CD8-positive, alpha-beta memory T cell (primary cell): ENCODE measurements around the gene TDRD9. TPM values are rescaled to one million over a fixed set of nuclear protein-coding genes. Genes with fewer than 3 reads are reported as not detected.

ENCODE experiments used
- CTCF ChIA-PET: fragments of 350-600 bp; sonication (Branson Sonifier 250); formaldehyde crosslinking; loops from one replicate; lab custom pipeline; 2021; ENCODE audit warnings: antibody characterized with exemption; lab: Charles Lee
- POLR2A ChIA-PET: fragments of 350-600 bp; sonication (Branson Sonifier 250); formaldehyde crosslinking; loops from one replicate; lab custom pipeline; 2021; ENCODE audit warnings: antibody characterized with exemption; lab: Charles Lee
- DNase-seq, 5 donors: peaks; one replicate each; pipeline versions ENCODE4 v3.0.0 to v3.0.0-alpha.2; 2020 to 2022; ENCODE audit warnings: mixed read lengths in 1 of 5
- H3K27ac ChIP-seq: one replicate; pipeline ENCODE4 v1.7.0; 2013; ENCODE audit warnings: low read depth, mild to moderate bottlenecking, low read length, moderate library complexity
- H3K27me3 ChIP-seq: 2 replicates; pipeline ENCODE4 v1.7.0; 2013; ENCODE audit warnings: low read length, mild to moderate bottlenecking; ENCODE audit not compliant: insufficient read depth, poor library complexity, severe bottlenecking
- H3K36me3 ChIP-seq: 2 replicates; pipeline ENCODE4 v1.7.0; 2013; ENCODE audit warnings: mild to moderate bottlenecking, low read length, moderate library complexity; ENCODE audit not compliant: insufficient read depth
- H3K4me1 ChIP-seq: 2 replicates; pipeline ENCODE4 v1.7.0; 2013; ENCODE audit warnings: mild to moderate bottlenecking, low read length, moderate library complexity; ENCODE audit not compliant: insufficient read depth
- H3K4me3 ChIP-seq: 2 replicates; pipeline ENCODE4 v1.7.0; 2013; ENCODE audit warnings: mild to moderate bottlenecking, low read length
- H3K9me3 ChIP-seq: 2 replicates; pipeline ENCODE4 v1.7.0; 2013; ENCODE audit warnings: mild to moderate bottlenecking, low read length
- H3K27ac Mint-ChIP-seq, 8 donors: one replicate each; pipeline ENCODE4 v1.8.0; 2020 to 2021; ENCODE audit warnings: mixed read lengths in 8 of 8, mild to moderate bottlenecking in 6 of 8, inconsistent platforms in 3 of 8, moderate library complexity in 3 of 8
- H3K27me3 Mint-ChIP-seq, 2 donors: one replicate each; pipeline ENCODE4 v1.8.0; 2020 to 2021; ENCODE audit warnings: mixed read lengths in 2 of 2, mild to moderate bottlenecking in 1 of 2, moderate library complexity in 1 of 2
- H3K36me3 Mint-ChIP-seq, 3 donors: one replicate each; pipeline ENCODE4 v1.8.0; 2020 to 2021; ENCODE audit warnings: mixed read lengths in 3 of 3, inconsistent platforms in 1 of 3, mild to moderate bottlenecking in 1 of 3
- H3K4me1 Mint-ChIP-seq, 3 donors: one replicate each; pipeline ENCODE4 v1.8.0; 2020 to 2021; ENCODE audit warnings: mixed read lengths in 3 of 3, inconsistent platforms in 1 of 3, mild to moderate bottlenecking in 1 of 3
- H3K4me3 Mint-ChIP-seq, 7 donors: one replicate each; pipeline ENCODE4 v1.8.0; 2020 to 2021; ENCODE audit warnings: mixed read lengths in 7 of 7, mild to moderate bottlenecking in 6 of 7, moderate library complexity in 4 of 7, inconsistent platforms in 2 of 7
- H3K9me3 Mint-ChIP-seq, 5 donors: one replicate each; pipeline ENCODE4 v1.8.0; 2020 to 2022; ENCODE audit warnings: mixed read lengths in 5 of 5, mild to moderate bottlenecking in 3 of 5, moderate library complexity in 2 of 5, inconsistent platforms in 1 of 5
- polyA plus RNA-seq: library from polyadenylated mRNA; unstranded; fragments of 300-500 nt; fragmentation: Illumina TruSeq; gene quantifications from one replicate; pipeline ENCODE4 v1.2.3, GENCODE V29; 2021
- total RNA-seq, 2 experiments: library from RNA; stranded (reverse); gene quantifications; one replicate each; pipeline ENCODE4 v1.2.3, GENCODE V29; 2021

Gene TDRD9
- total and polyA plus RNA-seq, 3 experiments from 2014 or later: 0.44 to 1.3 (median 0.46) TPM

DNA sequence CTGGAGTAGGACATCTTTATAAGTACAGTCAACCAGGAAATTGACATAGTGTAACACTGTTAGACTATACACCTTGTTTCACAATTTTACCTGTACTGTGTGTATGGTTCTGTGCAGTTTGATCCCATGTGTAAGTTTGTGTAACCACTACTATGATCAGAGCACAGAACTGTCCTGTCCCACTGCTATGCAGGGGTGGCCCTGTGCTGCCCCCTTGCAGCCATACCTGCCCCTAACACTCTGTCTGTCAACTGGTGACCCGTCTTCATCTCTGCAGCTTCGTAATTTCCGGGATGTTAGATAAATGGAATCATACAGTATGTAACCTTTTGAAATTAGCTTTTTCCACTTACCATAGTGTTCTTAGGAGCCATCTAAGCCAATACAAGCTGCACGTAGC is 72.7 kb downstream of the TDRD9 start:
- Mint-ChIP-seq H3K36me3 (no peaks in the 10 kb centered on the region), H3K9me3 (no peaks in the 10 kb centered on the region), H3K4me3 (no peak overlapping the region), H3K4me1 (no peaks in the 10 kb centered on the region), H3K27ac (no peak overlapping the region), H3K27me3 (peaks cover 2 to 8% of the 10 kb centered on the region in 2 donors)
- ChIA-PET CTCF (no interaction called here), POLR2A (no interaction called here)
- Histone ChIP-seq H3K4me1 (no peaks in the 10 kb centered on the region), H3K36me3 (no peaks in the 10 kb centered on the region), H3K27ac (no peak overlapping the region), H3K9me3 (no peaks in the 10 kb centered on the region), H3K4me3 (no peak overlapping the region), H3K27me3 (no peaks in the 10 kb centered on the region)
- DNase-seq: peak in 1 of 5 donors; percentile 7

DNA sequence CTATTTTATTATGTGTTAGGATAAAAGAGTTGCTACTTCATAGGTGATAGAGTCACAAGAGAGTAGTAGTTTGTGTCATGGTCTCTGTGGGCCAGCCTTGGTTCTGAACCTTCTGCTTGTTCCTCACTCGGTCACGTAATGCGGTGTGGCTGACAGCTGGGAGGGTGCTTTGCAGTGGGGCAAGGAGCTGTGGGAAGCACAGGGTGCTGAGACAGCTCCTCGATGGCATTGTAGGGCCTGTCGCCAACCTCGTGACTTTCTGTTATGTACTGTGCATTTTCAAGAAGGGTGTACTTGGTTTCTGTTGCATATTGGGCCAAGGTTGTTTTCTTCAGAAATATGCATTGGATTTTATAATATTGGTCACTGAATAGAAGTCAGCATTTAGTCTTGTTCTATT is 75.4 kb downstream of the TDRD9 start:
- CTCF ChIA-PET: no interaction called here
- POLR2A ChIA-PET: no interaction called here
- Histone ChIP-seq H3K36me3 (no peaks in the 10 kb centered on the region), H3K4me1 (no peaks in the 10 kb centered on the region), H3K4me3 (no peak overlapping the region), H3K27me3 (no peaks in the 10 kb centered on the region), H3K27ac (no peak overlapping the region), H3K9me3 (no peaks in the 10 kb centered on the region)
- DNase-seq: no peak
- Mint-ChIP-seq H3K36me3 (no peaks in the 10 kb centered on the region), H3K27me3 (peaks cover 4 to 10% of the 10 kb centered on the region in 2 donors), H3K9me3 (no peaks in the 10 kb centered on the region), H3K27ac (no peak overlapping the region), H3K4me3 (no peak overlapping the region), H3K4me1 (no peaks in the 10 kb centered on the region)

DNA sequence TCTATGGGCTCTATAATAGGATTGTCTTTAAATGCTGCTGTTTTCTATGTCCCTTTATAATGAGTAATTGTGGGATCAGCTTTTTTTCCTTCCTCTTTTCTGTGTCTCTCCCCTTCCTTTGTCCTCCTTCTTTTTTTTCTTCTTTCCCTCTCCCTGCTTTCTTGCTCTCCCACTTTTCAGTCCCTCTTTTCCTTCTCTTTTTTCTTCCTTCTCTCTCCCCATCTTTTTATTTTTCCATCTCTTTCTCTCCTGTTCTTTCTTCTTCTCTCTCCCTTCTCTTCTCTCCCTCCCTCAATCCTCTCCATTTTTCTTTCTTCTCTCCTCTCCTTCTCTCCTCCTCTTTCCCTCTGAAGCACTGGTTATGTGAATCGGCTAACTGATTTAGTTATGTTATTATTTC is 76.6 kb downstream of the TDRD9 start:
- no peaks in the 10 kb centered on the region for H3K4me1 Mint-ChIP-seq
- no peaks in the 10 kb centered on the region for H3K36me3 ChIP-seq
- no peaks in the 10 kb centered on the region for H3K4me1 ChIP-seq
- POLR2A ChIA-PET: no interaction called here
- no peak overlapping the region for H3K4me3 ChIP-seq
- no peaks in the 10 kb centered on the region for H3K9me3 ChIP-seq
- peaks cover 5 to 8% of the 10 kb centered on the region in 2 donors for H3K27me3 Mint-ChIP-seq
- H3K27me3 ChIP-seq: no peaks in the 10 kb centered on the region
- no peak overlapping the region for H3K27ac Mint-ChIP-seq
- H3K27ac ChIP-seq: no peak overlapping the region
- DNase-seq: no peak
- no peak overlapping the region for H3K4me3 Mint-ChIP-seq
- H3K9me3 Mint-ChIP-seq: no peaks in the 10 kb centered on the region
- H3K36me3 Mint-ChIP-seq: no peaks in the 10 kb centered on the region
- CTCF ChIA-PET: no interaction called here

DNA sequence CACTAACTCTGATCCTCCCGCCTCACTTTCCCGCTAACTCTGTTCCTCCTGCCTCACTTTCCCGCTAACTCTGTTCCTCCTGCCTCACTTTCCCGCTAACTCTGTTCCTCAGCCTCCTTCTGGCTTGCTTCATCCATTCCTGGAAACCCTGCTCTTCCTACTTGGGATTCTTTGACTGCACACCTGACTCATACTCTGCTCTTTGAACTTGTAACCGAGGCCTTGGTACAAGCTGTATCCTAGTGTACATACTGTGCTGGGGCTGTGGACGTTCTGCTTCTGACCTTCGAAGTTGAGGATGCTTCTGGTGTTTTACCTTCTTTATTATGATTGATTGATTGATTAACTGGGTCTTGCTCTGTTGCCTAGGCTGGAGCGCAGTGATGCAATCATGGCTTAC is 77.2 kb downstream of the TDRD9 start:
- Mint-ChIP-seq H3K9me3 (no peaks in the 10 kb centered on the region), H3K36me3 (no peaks in the 10 kb centered on the region), H3K27me3 (peaks cover 5 to 8% of the 10 kb centered on the region in 2 donors), H3K27ac (no peak overlapping the region), H3K4me3 (no peak overlapping the region), H3K4me1 (no peaks in the 10 kb centered on the region)
- Histone ChIP-seq H3K36me3 (no peaks in the 10 kb centered on the region), H3K27me3 (no peaks in the 10 kb centered on the region), H3K4me1 (no peaks in the 10 kb centered on the region), H3K4me3 (no peak overlapping the region), H3K27ac (no peak overlapping the region), H3K9me3 (no peaks in the 10 kb centered on the region)
- DNase-seq: no peak
- CTCF ChIA-PET: no interaction called here
- POLR2A ChIA-PET: no interaction called here

DNA sequence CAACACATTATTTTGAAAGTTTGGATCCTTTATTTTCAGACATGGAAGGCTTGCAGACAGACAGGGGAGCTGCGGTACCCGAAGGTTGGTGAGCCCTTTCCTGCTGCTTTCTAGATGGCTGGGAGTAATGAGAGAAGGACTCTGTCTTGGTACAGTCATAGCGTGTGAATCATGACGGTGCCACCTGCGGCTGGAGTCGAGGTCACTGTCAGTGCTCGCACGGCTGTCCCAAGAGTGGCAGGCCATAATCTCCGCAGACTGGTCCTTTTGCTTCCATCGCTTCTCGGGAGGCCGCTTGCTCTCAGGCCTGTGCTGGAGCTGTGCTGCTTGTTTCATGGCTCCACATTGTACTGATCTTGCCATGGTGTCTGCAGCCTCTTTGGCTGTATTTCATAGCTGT is 78.9 kb downstream of the TDRD9 start:
- H3K27ac Mint-ChIP-seq: no peak overlapping the region
- no peaks in the 10 kb centered on the region for H3K4me1 ChIP-seq
- CTCF ChIA-PET: interaction anchor here (1.4 kb wide), 1 partner anchor 10 kb away, joined by 3 read pairs; no protein-coding TSS in a partner anchor

DNA sequence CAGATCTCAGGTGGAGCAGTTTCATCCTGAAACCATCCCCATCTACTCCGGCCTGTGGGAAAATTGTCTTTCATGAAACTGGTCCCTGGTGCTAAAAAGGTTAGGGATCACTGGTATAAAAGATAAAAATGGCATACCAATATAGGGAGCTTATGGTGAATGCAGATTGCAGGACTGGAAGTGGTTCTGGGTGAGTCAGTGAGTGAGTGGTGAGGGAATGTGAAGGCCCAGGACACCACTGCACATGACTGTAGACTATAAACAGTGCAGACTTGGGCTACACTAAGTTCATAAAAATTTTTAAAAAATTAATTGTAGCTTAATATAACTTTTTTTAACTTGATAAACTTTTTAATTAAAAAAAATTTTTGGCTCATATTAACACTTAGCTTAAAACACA is 81.0 kb downstream of the TDRD9 start:
- no peak for DNase-seq
- no peak overlapping the region for H3K27ac ChIP-seq
- Mint-ChIP-seq H3K36me3 (no peaks in the 10 kb centered on the region), H3K4me3 (no peak overlapping the region), H3K27me3 (peaks cover 11 to 13% of the 10 kb centered on the region in 2 donors), H3K4me1 (no peaks in the 10 kb centered on the region), H3K27ac (no peak overlapping the region), H3K9me3 (no peaks in the 10 kb centered on the region)
- H3K9me3 ChIP-seq: no peaks in the 10 kb centered on the region
- POLR2A ChIA-PET: no interaction called here
- CTCF ChIA-PET: no interaction called here
- no peaks in the 10 kb centered on the region for H3K27me3 ChIP-seq
- no peaks in the 10 kb centered on the region for H3K4me1 ChIP-seq
- no peaks in the 10 kb centered on the region for H3K36me3 ChIP-seq
- H3K4me3 ChIP-seq: no peak overlapping the region

More for the DNA sequence above, 78.9 kb downstream of the TDRD9 start:
- no peaks in the 10 kb centered on the region for H3K4me1 Mint-ChIP-seq
- H3K4me3 Mint-ChIP-seq: no peak overlapping the region
- no peaks in the 10 kb centered on the region for H3K36me3 Mint-ChIP-seq
- no peaks in the 10 kb centered on the region for H3K27me3 ChIP-seq
- no peaks in the 10 kb centered on the region for H3K9me3 ChIP-seq
- no peak overlapping the region for H3K27ac ChIP-seq
- no peaks in the 10 kb centered on the region for H3K9me3 Mint-ChIP-seq
- POLR2A ChIA-PET: no interaction called here
- no peak overlapping the region for H3K4me3 ChIP-seq
- peaks cover 5 to 8% of the 10 kb centered on the region in 2 donors for H3K27me3 Mint-ChIP-seq
- H3K36me3 ChIP-seq: no peaks in the 10 kb centered on the region
- no peak for DNase-seq

DNA sequence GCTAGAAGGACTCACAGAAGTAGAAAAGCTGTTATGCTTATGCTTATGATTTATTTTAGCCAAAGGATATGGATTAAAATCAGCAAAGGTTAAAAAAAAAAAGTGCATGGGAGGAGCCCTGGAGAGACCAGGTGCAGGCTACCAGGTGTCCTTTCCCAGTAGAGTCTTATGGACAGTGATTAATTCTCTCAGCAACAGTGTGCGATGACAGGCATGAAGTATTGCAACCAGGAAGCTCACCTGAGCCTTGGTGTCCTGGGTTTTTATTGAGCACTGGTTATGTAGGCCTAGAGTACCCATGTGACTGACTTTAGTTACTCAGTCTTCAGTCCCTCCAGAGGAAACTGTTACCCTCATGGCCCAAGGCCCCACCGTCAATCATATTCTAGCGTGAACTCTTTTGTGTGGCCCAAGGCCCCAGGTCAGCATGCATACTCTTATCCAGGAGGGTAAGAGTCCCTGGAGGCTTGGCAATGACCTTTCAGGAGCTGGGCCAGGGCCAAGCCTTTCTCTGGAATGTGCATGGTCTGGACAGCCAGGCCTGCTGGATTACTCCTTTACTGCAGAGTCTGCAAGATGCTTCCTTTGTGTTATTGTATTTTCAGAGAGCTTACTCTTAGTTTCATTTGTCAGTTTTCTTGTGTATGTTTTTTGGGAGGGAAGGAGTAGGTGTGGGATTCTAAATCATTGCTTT is 83.7 kb downstream of the TDRD9 start:
- Histone ChIP-seq H3K27ac (no peak overlapping the region), H3K9me3 (no peaks in the 10 kb centered on the region), H3K27me3 (no peaks in the 10 kb centered on the region), H3K36me3 (no peaks in the 10 kb centered on the region), H3K4me1 (no peaks in the 10 kb centered on the region), H3K4me3 (no peak overlapping the region)
- H3K4me1 Mint-ChIP-seq: no peaks in the 10 kb centered on the region
- H3K9me3 Mint-ChIP-seq: no peaks in the 10 kb centered on the region
- no peaks in the 10 kb centered on the region for H3K36me3 Mint-ChIP-seq
- no peak overlapping the region for H3K4me3 Mint-ChIP-seq
- DNase-seq: no peak
- ChIA-PET CTCF (no interaction called here), POLR2A (no interaction called here)
- no peak overlapping the region for H3K27ac Mint-ChIP-seq
- peaks cover 11 to 21% of the 10 kb centered on the region in 2 donors for H3K27me3 Mint-ChIP-seq

DNA sequence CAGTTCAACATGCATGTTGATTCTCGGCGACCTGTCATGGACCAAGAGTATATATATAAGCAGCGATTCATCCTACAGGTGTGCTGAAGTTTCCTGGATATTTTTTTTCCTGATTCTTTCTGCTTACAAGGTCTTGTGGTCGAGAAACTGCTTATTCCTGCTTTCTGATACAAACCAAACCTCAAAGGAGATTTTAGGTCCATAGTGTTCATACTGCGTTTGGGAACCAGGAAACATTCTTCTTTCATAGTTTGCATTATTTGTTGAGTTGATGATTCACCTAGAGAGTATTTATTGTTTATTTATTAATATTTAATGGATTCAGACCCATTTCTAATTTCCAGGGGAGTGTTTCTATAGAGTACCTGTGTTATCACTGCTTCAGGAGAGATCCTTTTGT is 86.5 kb downstream of the TDRD9 start:
- Histone ChIP-seq H3K27ac (no peak overlapping the region), H3K9me3 (no peaks in the 10 kb centered on the region), H3K36me3 (no peaks in the 10 kb centered on the region), H3K4me1 (no peaks in the 10 kb centered on the region), H3K4me3 (no peak overlapping the region), H3K27me3 (no peaks in the 10 kb centered on the region)
- H3K4me1 Mint-ChIP-seq: no peaks in the 10 kb centered on the region
- H3K27ac Mint-ChIP-seq: no peak overlapping the region
- DNase-seq: no peak
- no peaks in the 10 kb centered on the region for H3K9me3 Mint-ChIP-seq
- ChIA-PET CTCF (no interaction called here), POLR2A (no interaction called here)
- H3K27me3 Mint-ChIP-seq: peaks cover 13 to 32% of the 10 kb centered on the region in 2 donors
- H3K4me3 Mint-ChIP-seq: no peak overlapping the region
- no peaks in the 10 kb centered on the region for H3K36me3 Mint-ChIP-seq
